Mesothelial cell of epicardium (in vitro differentiated cells): ENCODE results near the gene PALLD. TPM values are rescaled to one million over a fixed set of nuclear protein-coding genes. Genes with fewer than 3 reads are reported as not detected.

Source experiments
- DNase-seq, 2 experiments: peaks; one replicate each; pipeline ENCODE4 v3.0.0; 2021; ENCODE audit warnings: low spot score in 2 of 2; ENCODE audit not compliant: unreplicated experiment in 2 of 2
- H3K27ac Mint-ChIP-seq: 2 replicates; pipeline ENCODE4 v1.8.0; 2021; ENCODE audit warnings: mixed read lengths
- H3K27me3 Mint-ChIP-seq: 2 replicates; pipeline ENCODE4 v1.8.0; 2021; ENCODE audit warnings: low read depth, mixed read lengths
- H3K36me3 Mint-ChIP-seq: 2 replicates; pipeline ENCODE4 v1.8.0; 2021; ENCODE audit warnings: mixed read lengths
- H3K4me1 Mint-ChIP-seq: 2 replicates; pipeline ENCODE4 v1.8.0; 2021; ENCODE audit warnings: mixed read lengths
- H3K4me3 Mint-ChIP-seq: 2 replicates; pipeline ENCODE4 v1.8.0; 2021; ENCODE audit warnings: mild to moderate bottlenecking, moderate library complexity, mixed read lengths
- H3K9me3 Mint-ChIP-seq: 2 replicates; pipeline ENCODE4 v1.8.0; 2021; ENCODE audit warnings: mixed read lengths
- total RNA-seq: library from RNA; stranded (reverse); gene quantifications from 3 replicates; pipeline ENCODE4 v1.2.1, GENCODE V29; 2021
- TF ChIP-seq, protein P1 (sequence below): fragments of 200-600 bp; sonication (generic); IDR thresholded peaks from one replicate; pipeline ENCODE4 v1.5.0; 2021; ENCODE audit warnings: antibody characterized with exemption; ENCODE audit not compliant: unreplicated experiment

Gene PALLD
- total RNA-seq, 1 donor from 2014 or later: 158 TPM

DNA sequence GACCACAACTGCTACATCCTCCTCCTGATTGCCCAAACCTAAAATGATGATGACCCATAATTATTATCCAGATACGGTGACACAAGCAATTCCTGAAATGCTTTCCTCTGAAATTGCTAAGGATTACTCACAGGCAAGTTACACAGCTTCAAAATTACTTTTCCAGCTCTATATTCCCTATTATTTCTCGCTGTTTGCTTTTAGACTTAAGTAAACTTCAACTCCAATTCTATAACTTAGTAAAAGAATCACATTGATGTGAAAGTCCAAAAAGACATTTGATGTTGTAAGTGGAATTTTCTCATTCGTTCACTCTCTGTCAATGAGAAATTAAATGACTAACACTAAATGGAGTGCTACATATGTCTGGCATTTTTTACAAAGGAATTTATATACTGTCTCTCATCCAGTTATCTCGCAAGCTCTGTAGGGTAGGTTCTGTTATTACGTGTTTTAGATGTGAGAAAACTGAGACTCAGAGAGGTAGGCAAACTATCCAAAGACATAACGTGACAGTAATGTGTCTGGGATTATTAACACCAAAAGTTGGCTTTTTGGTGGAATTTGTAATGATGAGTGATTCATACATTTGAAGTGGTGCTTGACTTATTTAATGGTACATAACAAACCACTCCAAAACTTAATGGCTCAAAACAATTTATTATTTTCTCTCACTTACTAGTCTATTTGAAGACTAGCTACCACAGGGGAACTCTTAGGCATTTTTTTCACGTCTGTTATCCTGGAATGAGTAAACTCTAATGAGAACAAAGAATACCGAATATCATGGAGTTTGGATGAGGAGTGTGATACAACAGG, 31.5 kb downstream of the PALLD start:
- H3K36me3 Mint-ChIP-seq: no peaks in the 10 kb centered on the region
- no peak overlapping the region for H3K4me3 Mint-ChIP-seq
- H3K9me3 Mint-ChIP-seq: no peaks in the 10 kb centered on the region
- H3K4me1 Mint-ChIP-seq: peaks cover 9% of the 10 kb centered on the region
- DNase-seq: no peak
- TF ChIP-seq, protein P1, sequence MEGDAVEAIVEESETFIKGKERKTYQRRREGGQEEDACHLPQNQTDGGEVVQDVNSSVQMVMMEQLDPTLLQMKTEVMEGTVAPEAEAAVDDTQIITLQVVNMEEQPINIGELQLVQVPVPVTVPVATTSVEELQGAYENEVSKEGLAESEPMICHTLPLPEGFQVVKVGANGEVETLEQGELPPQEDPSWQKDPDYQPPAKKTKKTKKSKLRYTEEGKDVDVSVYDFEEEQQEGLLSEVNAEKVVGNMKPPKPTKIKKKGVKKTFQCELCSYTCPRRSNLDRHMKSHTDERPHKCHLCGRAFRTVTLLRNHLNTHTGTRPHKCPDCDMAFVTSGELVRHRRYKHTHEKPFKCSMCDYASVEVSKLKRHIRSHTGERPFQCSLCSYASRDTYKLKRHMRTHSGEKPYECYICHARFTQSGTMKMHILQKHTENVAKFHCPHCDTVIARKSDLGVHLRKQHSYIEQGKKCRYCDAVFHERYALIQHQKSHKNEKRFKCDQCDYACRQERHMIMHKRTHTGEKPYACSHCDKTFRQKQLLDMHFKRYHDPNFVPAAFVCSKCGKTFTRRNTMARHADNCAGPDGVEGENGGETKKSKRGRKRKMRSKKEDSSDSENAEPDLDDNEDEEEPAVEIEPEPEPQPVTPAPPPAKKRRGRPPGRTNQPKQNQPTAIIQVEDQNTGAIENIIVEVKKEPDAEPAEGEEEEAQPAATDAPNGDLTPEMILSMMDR: no peak
- H3K27me3 Mint-ChIP-seq: no peaks in the 10 kb centered on the region
- H3K27ac Mint-ChIP-seq: no peak overlapping the region

DNA sequence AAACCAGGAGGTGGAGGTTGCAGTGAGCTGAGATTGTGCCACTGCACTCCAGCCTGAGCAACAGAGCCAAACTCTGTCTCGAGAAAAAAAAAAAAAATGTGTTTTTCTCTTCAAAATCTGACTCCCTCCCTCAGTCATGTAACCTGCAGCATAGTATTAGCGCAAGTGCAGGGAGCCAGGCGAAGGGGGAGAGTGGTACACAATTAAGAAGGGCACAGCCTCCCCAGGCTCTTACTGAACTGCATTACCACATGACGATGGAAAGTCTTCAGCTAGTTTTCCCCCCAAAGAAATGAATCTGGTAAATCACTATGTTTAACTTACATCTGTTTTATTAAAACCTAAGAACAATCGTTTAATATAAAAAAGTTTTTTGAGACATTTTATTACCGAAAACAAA, 32.4 kb downstream of the PALLD start:
- TF ChIP-seq, protein P1: no peak
- H3K27me3 Mint-ChIP-seq: no peaks in the 10 kb centered on the region
- H3K4me3 Mint-ChIP-seq: no peak overlapping the region
- no peaks in the 10 kb centered on the region for H3K9me3 Mint-ChIP-seq
- H3K36me3 Mint-ChIP-seq: no peaks in the 10 kb centered on the region
- peaks cover 9% of the 10 kb centered on the region for H3K4me1 Mint-ChIP-seq
- no peak for DNase-seq
- no peak overlapping the region for H3K27ac Mint-ChIP-seq

DNA sequence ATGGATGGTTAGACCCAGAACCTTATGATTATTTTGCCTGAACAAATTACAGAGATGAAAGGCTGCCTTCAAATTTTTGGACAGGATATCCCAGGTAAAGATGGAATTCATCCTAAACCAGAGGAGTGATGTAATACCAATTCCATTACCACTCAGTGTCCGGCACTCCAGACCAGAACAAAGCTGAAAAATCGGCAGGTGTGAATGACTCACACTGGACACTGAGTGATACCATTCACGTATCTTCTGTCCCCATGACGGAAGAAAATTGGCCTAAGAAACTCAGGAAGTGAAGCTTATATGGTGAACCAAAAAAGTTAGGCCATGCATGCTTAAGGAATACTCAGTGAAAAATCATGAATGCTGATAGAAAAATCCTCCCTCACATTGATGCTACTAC, 34.5 kb downstream of the PALLD start:
- H3K27ac Mint-ChIP-seq: no peak overlapping the region
- H3K27me3 Mint-ChIP-seq: no peaks in the 10 kb centered on the region
- H3K4me3 Mint-ChIP-seq: no peak overlapping the region
- H3K36me3 Mint-ChIP-seq: no peaks in the 10 kb centered on the region
- H3K9me3 Mint-ChIP-seq: no peaks in the 10 kb centered on the region
- DNase-seq: no peak
- TF ChIP-seq, protein P1: no peak
- H3K4me1 Mint-ChIP-seq: peaks cover 15% of the 10 kb centered on the region

DNA sequence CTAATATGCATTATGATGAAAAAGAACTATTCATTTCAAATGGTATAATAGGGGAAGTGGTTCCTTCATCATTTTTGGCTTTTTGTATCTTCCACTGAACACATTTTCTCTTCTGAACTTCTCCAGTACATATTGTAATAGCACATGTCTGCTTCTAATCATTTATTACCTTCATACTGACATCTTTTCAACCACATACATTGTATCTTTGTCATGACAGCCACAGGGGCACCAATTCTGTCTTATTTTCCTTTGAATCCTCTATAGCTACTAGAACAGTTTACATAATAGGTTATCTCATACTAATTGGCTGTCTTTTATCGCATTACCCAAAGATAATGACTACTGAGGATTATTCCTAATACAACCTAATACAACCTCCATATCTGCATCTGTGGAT, 37.7 kb downstream of the PALLD start:
- TF ChIP-seq, protein P1: no peak
- Mint-ChIP-seq H3K27ac (no peak overlapping the region), H3K9me3 (no peaks in the 10 kb centered on the region), H3K4me1 (peaks cover 24% of the 10 kb centered on the region), H3K36me3 (no peaks in the 10 kb centered on the region), H3K27me3 (no peaks in the 10 kb centered on the region), H3K4me3 (no peak overlapping the region)
- DNase-seq: no peak

DNA sequence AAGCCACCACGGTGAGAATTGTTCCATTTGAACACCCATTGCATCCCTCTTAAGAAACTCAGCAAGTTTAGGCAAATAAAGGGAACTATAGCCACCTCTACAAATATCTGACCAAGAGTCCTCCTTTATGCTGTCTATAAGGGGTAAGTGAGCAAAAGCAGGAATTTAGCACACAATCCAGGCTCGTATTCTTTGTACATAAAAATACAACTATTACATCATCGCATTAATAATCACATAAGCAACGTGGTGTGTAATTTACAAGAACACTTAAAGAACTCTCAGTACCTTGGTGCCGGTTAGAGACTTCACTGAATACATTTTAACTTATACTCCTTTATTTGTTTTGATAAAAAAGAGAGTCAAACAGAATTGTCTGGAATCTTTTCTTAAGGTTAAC, 38.8 kb downstream of the PALLD start:
- TF ChIP-seq, protein P1: no peak
- no peak for DNase-seq
- H3K4me3 Mint-ChIP-seq: no peak overlapping the region
- H3K27ac Mint-ChIP-seq: no peak overlapping the region
- H3K4me1 Mint-ChIP-seq: peaks cover 32% of the 10 kb centered on the region
- no peaks in the 10 kb centered on the region for H3K9me3 Mint-ChIP-seq
- H3K27me3 Mint-ChIP-seq: no peaks in the 10 kb centered on the region
- no peaks in the 10 kb centered on the region for H3K36me3 Mint-ChIP-seq
